Skeletal muscle tissue (tissue), 4 donors: ENCODE data around the gene LRRC45. TPM values are rescaled to one million over a fixed set of nuclear protein-coding genes. Genes with fewer than 3 reads are reported as not detected.

Experiments
- H3K27ac ChIP-seq: one replicate; pipeline ENCODE4 v1.7.0; 2013; ENCODE audit warnings: mild to moderate bottlenecking, low read depth, low read length, inconsistent platforms
- H3K27me3 ChIP-seq, 3 donors: one replicate each; pipeline ENCODE4 v1.7.0; 2013; ENCODE audit warnings: low read length in 3 of 3; ENCODE audit not compliant: control insufficient read depth in 3 of 3, insufficient read depth in 3 of 3
- H3K36me3 ChIP-seq, 3 donors: one replicate each; pipeline ENCODE4 v1.7.0; 2013; ENCODE audit warnings: low read length in 3 of 3; ENCODE audit not compliant: control insufficient read depth in 3 of 3, insufficient read depth in 3 of 3
- H3K4me1 ChIP-seq, 3 donors: one replicate each; pipeline ENCODE4 v1.7.0; 2013; ENCODE audit warnings: low read length in 3 of 3, mild to moderate bottlenecking in 3 of 3; ENCODE audit not compliant: control insufficient read depth in 3 of 3, insufficient read depth in 3 of 3
- H3K4me3 ChIP-seq, 3 donors: one replicate each; pipeline ENCODE4 v1.7.0; 2013; ENCODE audit warnings: low read length in 3 of 3
- H3K9ac ChIP-seq, 3 donors: one replicate each; pipeline ENCODE4 v1.7.0; 2013; ENCODE audit warnings: low read length in 3 of 3, mild to moderate bottlenecking in 3 of 3, moderate library complexity in 2 of 3, low read depth in 1 of 3
- H3K9me3 ChIP-seq, 3 donors: one replicate each; pipeline ENCODE4 v1.7.0; 2013; ENCODE audit warnings: low read length in 3 of 3; ENCODE audit not compliant: control insufficient read depth in 3 of 3
- total RNA-seq: library from RNA; depleted of rRNA; stranded (reverse); fragments of >200 nt; gene quantifications from one replicate; pipeline ENCODE4 v1.2.3, GENCODE V29; 2014
- donor health status: Osteomylitis.

The LRRC45 gene
- total RNA-seq, 1 donor from 2014 or later, result 7.8 TPM

GRCh38 chr17:82041144-82041814, 18.2 kb downstream of the LRRC45 start:
- Histone ChIP-seq H3K9ac (no peak overlapping the region), H3K9me3 (no peaks in the 10 kb centered on the region), H3K27ac (no peak overlapping the region), H3K4me3 (no peak overlapping the region), H3K27me3 (no peaks in the 10 kb centered on the region), H3K36me3 (no peaks in the 10 kb centered on the region), H3K4me1 (peaks cover 9 to 14% (median 11%) of the 10 kb centered on the region in 3 donors)

GRCh38 chr17:82042649-82043048, 19.5 kb downstream of the LRRC45 start:
- Histone ChIP-seq H3K36me3 (peaks cover 4 to 10% (median 7%) of the 10 kb centered on the region in 3 donors), H3K27me3 (no peaks in the 10 kb centered on the region), H3K4me1 (peaks cover 4 to 5% (median 4%) of the 10 kb centered on the region in 3 donors), H3K9me3 (no peaks in the 10 kb centered on the region), H3K9ac (no peak overlapping the region), H3K27ac (no peak overlapping the region), H3K4me3 (no peak overlapping the region)

- H3K4me3 ChIP-seq, result no peak overlapping the region
- H3K4me1 ChIP-seq, result no peaks in the 10 kb centered on the region
- no peak overlapping the region for H3K27ac ChIP-seq
- H3K36me3 ChIP-seq, result peaks cover 9 to 17% (median 12%) of the 10 kb centered on the region in 3 donors
- H3K27me3 ChIP-seq, result no peaks in the 10 kb centered on the region
- H3K9me3 ChIP-seq, result no peaks in the 10 kb centered on the region
- no peak overlapping the region for H3K9ac ChIP-seq
Measured at GRCh38 chr17:82043507-82043906, 20.4 kb downstream of the LRRC45 start.

DNA sequence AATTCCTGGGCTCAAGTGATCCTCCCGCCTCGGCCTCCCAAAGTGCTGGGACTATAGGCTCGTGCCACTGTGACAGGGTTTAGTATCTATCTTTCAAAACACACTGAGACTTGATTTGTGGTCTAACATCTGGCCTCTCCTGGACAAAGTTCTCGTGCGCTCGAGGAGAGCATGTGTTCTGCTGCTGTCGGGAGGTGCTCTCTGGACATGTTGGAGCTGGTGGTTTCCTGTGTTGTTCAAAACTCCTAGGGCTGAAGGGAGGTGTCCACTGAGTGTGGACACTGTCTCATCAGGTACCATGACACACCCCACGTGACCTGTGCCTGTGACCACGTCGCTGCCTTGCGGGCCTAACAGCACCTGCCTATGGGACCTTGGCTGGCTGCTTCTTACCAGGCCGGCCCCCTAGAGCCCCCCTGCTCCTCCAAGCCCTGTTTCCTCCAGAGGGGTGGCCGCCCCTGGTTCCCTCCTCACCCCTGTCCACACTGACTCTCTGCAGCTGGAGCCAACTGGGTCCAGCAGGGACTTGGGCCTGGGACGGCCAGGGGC, 22.9 kb downstream of the LRRC45 start:
- Histone ChIP-seq H3K27ac (no peak overlapping the region), H3K4me3 (no peak overlapping the region), H3K36me3 (peaks cover 19 to 29% (median 21%) of the 10 kb centered on the region in 3 donors), H3K9me3 (no peaks in the 10 kb centered on the region), H3K9ac (no peak overlapping the region), H3K4me1 (peaks cover 9 to 13% (median 9%) of the 10 kb centered on the region in 3 donors), H3K27me3 (no peaks in the 10 kb centered on the region)

GRCh38 chr17:82046903-82047302, 23.8 kb downstream of the LRRC45 start:
- Histone ChIP-seq H3K4me3 (no peak overlapping the region), H3K36me3 (peaks cover 19 to 29% (median 21%) of the 10 kb centered on the region in 3 donors), H3K9ac (peak overlapping the region in 1 of 3 donors; percentile 8), H3K27me3 (no peaks in the 10 kb centered on the region), H3K4me1 (peaks cover 9 to 14% (median 9%) of the 10 kb centered on the region in 3 donors), H3K27ac (no peak overlapping the region), H3K9me3 (no peaks in the 10 kb centered on the region)

DNA sequence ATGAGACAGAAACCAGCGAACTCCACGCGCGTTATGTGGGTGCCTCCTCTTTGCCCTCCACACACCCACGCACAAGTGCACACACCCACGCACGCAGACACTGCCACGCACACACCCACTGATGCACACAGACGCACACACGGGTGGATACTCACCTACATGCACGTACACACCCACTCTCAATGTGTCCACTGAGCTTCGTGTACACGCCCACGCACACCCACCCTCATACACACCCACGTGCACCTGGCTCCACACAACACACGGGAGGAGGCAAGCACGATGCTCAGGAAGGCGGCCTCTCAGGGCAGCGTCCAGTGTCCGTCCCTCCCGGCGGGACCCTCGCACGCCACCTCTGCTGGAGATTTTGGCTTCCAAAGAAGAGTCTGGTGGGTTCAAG, 24.3 kb downstream of the LRRC45 start:
- Histone ChIP-seq H3K9ac (no peak overlapping the region), H3K9me3 (no peaks in the 10 kb centered on the region), H3K36me3 (peaks cover 19 to 29% (median 21%) of the 10 kb centered on the region in 3 donors)

GRCh38 chr17:82047914-82048570, 24.9 kb downstream of the LRRC45 start:
- Histone ChIP-seq H3K9me3 (no peaks in the 10 kb centered on the region), H3K4me3 (no peak overlapping the region), H3K36me3 (peaks cover 19 to 29% (median 21%) of the 10 kb centered on the region in 3 donors), H3K27ac (no peak overlapping the region), H3K27me3 (no peaks in the 10 kb centered on the region), H3K4me1 (peaks cover 16 to 25% (median 18%) of the 10 kb centered on the region in 3 donors), H3K9ac (no peak overlapping the region)

More for the DNA sequence above, 24.3 kb downstream of the LRRC45 start:
- H3K4me3 ChIP-seq, result no peak overlapping the region
- H3K27me3 ChIP-seq, result no peaks in the 10 kb centered on the region
- H3K4me1 ChIP-seq, result peaks cover 9 to 18% (median 12%) of the 10 kb centered on the region in 3 donors
- no peak overlapping the region for H3K27ac ChIP-seq

DNA sequence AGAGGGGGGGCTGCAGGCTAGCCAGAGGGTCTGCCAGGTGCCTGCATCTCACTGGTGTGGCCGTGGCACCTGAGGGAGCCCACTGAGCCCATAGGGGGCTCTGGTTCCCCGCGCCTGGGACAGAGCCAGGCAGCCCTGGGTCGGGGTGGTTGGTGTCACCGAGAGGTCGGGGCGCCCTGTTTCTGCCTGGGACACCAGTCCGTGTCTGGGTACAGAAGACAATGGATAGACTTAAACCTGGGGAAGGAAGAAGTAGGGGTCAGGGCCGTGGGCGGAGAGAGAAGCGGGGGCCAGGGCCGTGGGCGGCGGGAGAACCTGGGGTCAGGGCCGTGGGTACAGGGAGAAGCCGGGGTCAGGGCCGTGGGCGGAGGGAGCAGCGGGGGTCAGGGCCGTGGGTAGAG, 25.5 kb downstream of the LRRC45 start:
- H3K27ac ChIP-seq, result no peak overlapping the region
- no peaks in the 10 kb centered on the region for H3K27me3 ChIP-seq
- peaks cover 19 to 32% (median 21%) of the 10 kb centered on the region in 3 donors for H3K36me3 ChIP-seq
- H3K4me3 ChIP-seq, result no peak overlapping the region
- H3K4me1 ChIP-seq, result peaks cover 21 to 30% (median 23%) of the 10 kb centered on the region in 3 donors
- H3K9me3 ChIP-seq, result no peaks in the 10 kb centered on the region
- H3K9ac ChIP-seq, result no peak overlapping the region

DNA sequence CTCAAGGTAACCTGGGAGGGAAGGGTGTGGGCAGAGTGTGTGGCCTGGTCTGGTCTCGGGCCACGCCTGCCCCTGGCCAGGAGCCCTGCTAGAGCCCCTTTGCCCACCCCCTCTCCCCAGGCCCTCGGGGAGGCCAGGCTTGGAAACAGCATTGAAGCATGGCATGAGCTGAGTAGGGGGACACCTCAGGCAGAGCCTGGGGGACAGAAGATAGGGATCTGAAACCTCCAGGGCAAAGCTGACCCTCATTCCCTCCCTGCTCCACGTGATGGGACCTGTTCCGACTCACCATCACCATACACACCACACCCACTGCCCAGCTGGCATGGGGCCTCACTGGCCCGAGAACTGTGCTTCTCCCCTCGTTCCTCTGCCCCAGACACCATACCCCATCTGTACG, 26.0 kb downstream of the LRRC45 start:
- Histone ChIP-seq H3K4me1 (peaks cover 25 to 35% (median 26%) of the 10 kb centered on the region in 3 donors), H3K27ac (no peak overlapping the region), H3K9ac (no peak overlapping the region), H3K36me3 (peaks cover 25 to 37% (median 26%) of the 10 kb centered on the region in 3 donors), H3K9me3 (no peaks in the 10 kb centered on the region), H3K4me3 (no peak overlapping the region), H3K27me3 (no peaks in the 10 kb centered on the region)

DNA sequence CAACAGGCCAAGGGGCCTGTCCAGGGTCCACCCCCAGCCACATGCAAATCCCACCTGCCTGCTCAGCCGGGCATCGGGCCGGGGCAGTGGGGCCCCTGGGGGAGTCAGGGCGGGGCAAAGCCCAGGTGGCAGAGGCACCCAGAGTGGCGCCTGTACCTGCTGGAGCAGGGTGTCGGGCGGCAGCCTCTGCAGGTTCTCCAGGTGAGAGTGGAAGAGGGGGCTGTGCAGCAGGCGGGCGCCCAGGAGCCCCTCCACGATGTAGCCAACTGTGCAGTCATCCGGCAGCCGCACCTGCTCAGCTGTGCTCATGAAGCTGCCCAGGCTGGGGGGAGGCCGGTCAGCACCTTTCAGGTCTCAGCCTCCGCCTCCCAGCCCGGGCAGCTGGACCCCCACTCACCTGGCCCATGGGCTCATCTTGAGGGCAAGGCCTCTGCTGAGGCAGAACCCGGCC, 26.4 kb downstream of the LRRC45 start:
- no peaks in the 10 kb centered on the region for H3K27me3 ChIP-seq
- no peaks in the 10 kb centered on the region for H3K9me3 ChIP-seq
- peaks cover 25 to 35% (median 26%) of the 10 kb centered on the region in 3 donors for H3K4me1 ChIP-seq
- no peak overlapping the region for H3K9ac ChIP-seq
- no peak overlapping the region for H3K27ac ChIP-seq
- no peak overlapping the region for H3K4me3 ChIP-seq
- H3K36me3 ChIP-seq, result peaks cover 28 to 41% (median 29%) of the 10 kb centered on the region in 3 donors
